ENCODE measurements around the gene SLC22A7. TPM values are rescaled to one million over a fixed set of nuclear protein-coding genes. Genes with fewer than 3 reads are reported as not detected.
A peak's percentile ranks its signal among the peaks of the same experiment; 100 is the strongest.

The SLC22A7 gene
- total RNA-seq, 1 donor from 2014 or later = not detected

DNA sequence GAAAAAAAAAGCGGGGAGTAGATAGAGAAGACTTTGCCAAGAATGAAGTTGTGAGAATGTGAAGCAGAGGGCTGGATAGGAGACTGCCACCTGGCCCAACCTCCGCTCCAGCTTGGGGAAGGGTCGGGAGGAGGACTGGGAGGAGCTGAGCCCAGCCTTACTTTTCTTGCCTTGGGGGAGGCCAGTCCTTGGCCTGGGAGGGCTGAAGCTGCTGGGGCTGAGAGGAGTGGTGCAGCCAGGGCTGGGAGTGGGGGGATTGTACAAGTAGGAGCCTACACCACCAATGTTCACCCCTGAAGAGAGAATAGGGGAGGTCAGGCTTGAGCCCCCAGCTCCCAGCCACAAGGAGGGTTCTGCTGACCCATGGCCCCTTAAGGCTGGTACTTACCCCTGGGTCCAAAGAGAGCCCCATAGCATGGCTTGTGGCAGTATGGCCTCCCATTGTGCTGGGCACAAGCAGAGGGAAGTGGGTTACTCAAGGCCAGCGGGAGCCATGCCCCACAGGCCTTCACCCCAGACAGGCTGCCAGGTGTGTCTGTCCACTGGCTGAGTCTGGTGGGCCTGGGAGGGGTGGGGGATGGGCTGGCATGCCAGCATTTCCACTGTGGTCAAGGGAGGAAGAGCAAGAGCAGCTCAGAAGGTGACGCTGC lies 9.5 kb downstream of the SLC22A7 start:
- no peaks in the 10 kb centered on the region for H3F3A ChIP-seq (ENCODE audit: low read depth)
- peaks cover 9% of the 10 kb centered on the region for H3K4me1 ChIP-seq

DNA sequence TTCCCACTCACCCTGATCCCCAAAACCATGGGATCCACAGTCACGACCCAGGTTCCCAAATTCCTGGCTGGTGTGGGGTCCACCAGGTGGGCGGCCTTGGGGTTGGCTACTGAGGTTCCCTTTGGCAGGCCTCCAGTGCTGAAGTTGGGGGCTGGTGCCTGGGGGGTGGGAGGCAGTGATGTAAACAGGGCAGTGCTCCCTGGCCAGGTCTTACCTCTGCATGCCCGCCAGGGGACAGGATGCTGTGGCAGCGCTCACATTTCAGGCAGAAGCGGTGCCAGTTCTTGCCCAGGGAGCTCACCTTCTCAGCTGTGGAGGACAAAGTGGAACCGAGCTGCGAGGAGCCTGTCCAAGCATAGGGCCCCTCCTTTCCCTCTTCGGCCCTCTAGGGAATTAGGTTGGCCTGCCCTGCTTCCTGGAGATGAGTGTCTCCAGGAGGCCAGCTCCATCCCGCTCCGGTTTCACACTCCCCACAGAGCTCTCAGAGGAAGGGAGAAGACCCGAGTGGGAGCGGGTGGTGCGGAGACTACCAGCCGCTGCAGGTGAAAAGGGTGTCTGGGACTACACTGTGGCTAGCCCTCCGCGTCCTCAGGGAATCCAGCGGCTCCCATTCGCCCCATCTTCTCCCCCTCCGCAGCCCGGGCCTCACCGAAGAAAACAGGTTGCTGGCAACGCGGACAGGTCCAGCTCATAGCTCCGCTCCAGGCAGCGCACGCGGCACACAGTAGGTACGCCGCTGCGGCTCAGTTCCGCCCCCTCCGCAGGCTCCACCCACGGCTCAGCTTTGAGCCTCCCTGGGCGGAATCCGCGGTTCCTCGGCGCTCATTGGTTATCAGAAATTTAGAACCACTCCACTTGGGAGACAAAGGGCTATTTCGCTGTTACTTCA lies 10.3 kb downstream of the SLC22A7 start, which contains the start of gene CRIP3:
TSS of gene CRIP3 (minus strand) at position 726 of the 889 bp plus-strand sequence. CDS start at position 692, 34 bp downstream.
- peak within 1 kb of the TSS; percentile 78 for H3K4me2 ChIP-seq

More for the DNA sequence above, 9.5 kb downstream of the SLC22A7 start:
- peak overlapping the region; percentile 77 for H3K4me3 Mint-ChIP-seq
- Histone ChIP-seq H3K27me3 (no peaks in the 10 kb centered on the region), H2AFZ (replicated peaks) (no peak overlapping the region), H3K4me2 (peak overlapping the region; percentile 78), H3K4me3 (peak overlapping the region; percentile 44), H4K20me1 (ENCODE audit: low read depth) (no peaks in the 10 kb centered on the region), H3K9ac (no peak overlapping the region), H3K27ac (no peak overlapping the region), H3K36me3 (no peaks in the 10 kb centered on the region), H3K79me2 (ENCODE audit: low read depth) (no peaks in the 10 kb centered on the region), H3K9me3 (ENCODE audit: low read depth) (no peaks in the 10 kb centered on the region)
- no peak for TF ChIP-seq EZH2phosphoT487 (IDR thresholded peaks at IDR 0.05)
- TF ChIP-seq, protein P1, sequence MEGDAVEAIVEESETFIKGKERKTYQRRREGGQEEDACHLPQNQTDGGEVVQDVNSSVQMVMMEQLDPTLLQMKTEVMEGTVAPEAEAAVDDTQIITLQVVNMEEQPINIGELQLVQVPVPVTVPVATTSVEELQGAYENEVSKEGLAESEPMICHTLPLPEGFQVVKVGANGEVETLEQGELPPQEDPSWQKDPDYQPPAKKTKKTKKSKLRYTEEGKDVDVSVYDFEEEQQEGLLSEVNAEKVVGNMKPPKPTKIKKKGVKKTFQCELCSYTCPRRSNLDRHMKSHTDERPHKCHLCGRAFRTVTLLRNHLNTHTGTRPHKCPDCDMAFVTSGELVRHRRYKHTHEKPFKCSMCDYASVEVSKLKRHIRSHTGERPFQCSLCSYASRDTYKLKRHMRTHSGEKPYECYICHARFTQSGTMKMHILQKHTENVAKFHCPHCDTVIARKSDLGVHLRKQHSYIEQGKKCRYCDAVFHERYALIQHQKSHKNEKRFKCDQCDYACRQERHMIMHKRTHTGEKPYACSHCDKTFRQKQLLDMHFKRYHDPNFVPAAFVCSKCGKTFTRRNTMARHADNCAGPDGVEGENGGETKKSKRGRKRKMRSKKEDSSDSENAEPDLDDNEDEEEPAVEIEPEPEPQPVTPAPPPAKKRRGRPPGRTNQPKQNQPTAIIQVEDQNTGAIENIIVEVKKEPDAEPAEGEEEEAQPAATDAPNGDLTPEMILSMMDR (IDR thresholded peaks at IDR 0.05) = no peak
- H3K27me3 Mint-ChIP-seq (ENCODE audit: insufficient read depth, low read depth) = peaks cover 15% of the 10 kb centered on the region
- H3K36me3 Mint-ChIP-seq = no peaks in the 10 kb centered on the region
- no peaks in the 10 kb centered on the region for H3K9me3 Mint-ChIP-seq
- peaks cover 7% of the 10 kb centered on the region for H3K4me1 Mint-ChIP-seq
- H3K27ac Mint-ChIP-seq = no peak overlapping the region
- no peak for DNase-seq (ENCODE audit: low spot score)

DNA sequence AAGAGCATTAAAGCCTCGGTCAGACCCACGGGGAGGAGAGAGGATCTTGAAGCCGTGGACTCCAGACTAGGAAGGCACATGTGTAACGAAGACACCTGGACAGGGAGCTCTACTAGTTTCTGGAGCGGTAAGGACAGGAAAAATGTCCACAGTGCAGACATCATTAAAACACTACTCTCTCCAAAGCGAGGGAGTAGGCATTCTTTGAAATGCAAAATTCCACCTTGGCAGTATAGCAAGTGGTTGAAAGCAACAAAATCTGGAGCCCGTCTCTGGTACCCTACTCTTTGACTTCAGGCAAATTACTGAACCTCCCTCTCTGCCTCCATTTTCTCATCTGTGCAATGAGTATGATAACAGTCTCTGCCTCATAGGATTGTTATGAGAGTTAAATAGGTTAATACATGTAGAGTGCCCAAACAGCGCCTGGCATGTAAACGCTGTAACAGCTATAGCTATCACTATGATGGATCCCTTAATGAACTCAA lies 11.0 kb downstream of the SLC22A7 start:
- TF ChIP-seq EZH2 (IDR thresholded peaks at IDR 0.05) (no peak), EZH2phosphoT487 (IDR thresholded peaks at IDR 0.05) (no peak)
- TF ChIP-seq, protein P1 (IDR thresholded peaks at IDR 0.05) = no peak
- Histone ChIP-seq H3K9ac (no peak overlapping the region), H3K27ac (no peak overlapping the region), H3K4me2 (peak overlapping the region; percentile 78), H3K79me2 (ENCODE audit: low read depth) (no peaks in the 10 kb centered on the region), H3F3A (ENCODE audit: low read depth) (no peaks in the 10 kb centered on the region), H3K9me3 (ENCODE audit: low read depth) (no peaks in the 10 kb centered on the region), H4K20me1 (ENCODE audit: low read depth) (no peaks in the 10 kb centered on the region), H3K36me3 (no peaks in the 10 kb centered on the region), H3K27me3 (no peaks in the 10 kb centered on the region), H3K4me3 (peak overlapping the region; percentile 44), H3K4me1 (peaks cover 9% of the 10 kb centered on the region), H2AFZ (replicated peaks) (peak overlapping the region; percentile 92)
- DNase-seq (ENCODE audit: low spot score) = no peak
- no peak overlapping the region for H3K27ac Mint-ChIP-seq
- no peaks in the 10 kb centered on the region for H3K36me3 Mint-ChIP-seq
- H3K4me1 Mint-ChIP-seq = peaks cover 7% of the 10 kb centered on the region
- H3K9me3 Mint-ChIP-seq = no peaks in the 10 kb centered on the region
- peak overlapping the region; percentile 81 for H3K4me3 Mint-ChIP-seq
- H3K27me3 Mint-ChIP-seq (ENCODE audit: insufficient read depth, low read depth) = peaks cover 15% of the 10 kb centered on the region

More for the DNA sequence above, 10.3 kb downstream of the SLC22A7 start, which contains the start of gene CRIP3:
- H3K4me3 Mint-ChIP-seq = peak within 1 kb of the TSS; percentile 81
- no peaks in the 10 kb centered on the region for H3F3A ChIP-seq (ENCODE audit: low read depth)
- peak; percentile 90 for DNase-seq (ENCODE audit: low spot score)
- H3K79me2 ChIP-seq (ENCODE audit: low read depth) = no peaks in the 10 kb centered on the region
- H3K36me3 ChIP-seq = no peaks in the 10 kb centered on the region
- no peaks in the 10 kb centered on the region for H3K9me3 ChIP-seq (ENCODE audit: low read depth)
- peak within 1 kb of the TSS; percentile 44 for H3K4me3 ChIP-seq
- peak within 1 kb of the TSS; percentile 92 for H2AFZ ChIP-seq (replicated peaks)
- no peak within 1 kb of the TSS for H3K9ac ChIP-seq
- H3K4me1 ChIP-seq = peaks cover 9% of the 10 kb centered on the region
- H3K27me3 ChIP-seq = no peaks in the 10 kb centered on the region
- peaks cover 15% of the 10 kb centered on the region for H3K27me3 Mint-ChIP-seq (ENCODE audit: insufficient read depth, low read depth)
- no peaks in the 10 kb centered on the region for H3K9me3 Mint-ChIP-seq
- H3K27ac ChIP-seq = no peak within 1 kb of the TSS
- no peaks in the 10 kb centered on the region for H4K20me1 ChIP-seq (ENCODE audit: low read depth)
- TF ChIP-seq EZH2phosphoT487 (IDR thresholded peaks at IDR 0.05) = no peak
- TF ChIP-seq EZH2 (IDR thresholded peaks at IDR 0.05) = no peak
- TF ChIP-seq, protein P1 (IDR thresholded peaks at IDR 0.05) = peak; percentile 39
- no peaks in the 10 kb centered on the region for H3K36me3 Mint-ChIP-seq
- peaks cover 7% of the 10 kb centered on the region for H3K4me1 Mint-ChIP-seq
- H3K27ac Mint-ChIP-seq = no peak within 1 kb of the TSS

Measured in neural progenitor cell (in vitro differentiated cells).